Activated naive CD8-positive, alpha-beta T cell treated with anti-CD3 and anti-CD28 coated beads for 36 hours (primary cell): Measurements from ENCODE around the gene DISP3. TPM values are rescaled to one million over a fixed set of nuclear protein-coding genes. Genes with fewer than 3 reads are reported as not detected.

Experiments used
- DNase-seq: peaks from one replicate; pipeline ENCODE4 v3.0.0; 2021
- H3K27ac Mint-ChIP-seq: one replicate; pipeline ENCODE4 v1.8.0; 2022; ENCODE audit warnings: mild to moderate bottlenecking, moderate library complexity, mixed read lengths
- H3K27me3 Mint-ChIP-seq: one replicate; pipeline ENCODE4 v1.8.0; 2022; ENCODE audit warnings: mild to moderate bottlenecking, mixed read lengths
- H3K36me3 Mint-ChIP-seq: one replicate; pipeline ENCODE4 v1.8.0; 2021; ENCODE audit warnings: mild to moderate bottlenecking, mixed read lengths
- H3K4me1 Mint-ChIP-seq: one replicate; pipeline ENCODE4 v1.8.0; 2021; ENCODE audit warnings: mixed read lengths
- H3K4me3 Mint-ChIP-seq: one replicate; pipeline ENCODE4 v1.8.0; 2022; ENCODE audit warnings: mild to moderate bottlenecking, moderate library complexity, mixed read lengths
- H3K9me3 Mint-ChIP-seq: one replicate; pipeline ENCODE4 v1.8.0; 2022; ENCODE audit warnings: mixed read lengths
- total RNA-seq, 2 experiments: library from RNA; stranded (reverse); gene quantifications; one replicate each; pipeline ENCODE4 v1.2.3, GENCODE V29; 2021

DISP3 gene
- total RNA-seq, 2 experiments from 2014 or later = 0.20 to 0.58 TPM

DNA sequence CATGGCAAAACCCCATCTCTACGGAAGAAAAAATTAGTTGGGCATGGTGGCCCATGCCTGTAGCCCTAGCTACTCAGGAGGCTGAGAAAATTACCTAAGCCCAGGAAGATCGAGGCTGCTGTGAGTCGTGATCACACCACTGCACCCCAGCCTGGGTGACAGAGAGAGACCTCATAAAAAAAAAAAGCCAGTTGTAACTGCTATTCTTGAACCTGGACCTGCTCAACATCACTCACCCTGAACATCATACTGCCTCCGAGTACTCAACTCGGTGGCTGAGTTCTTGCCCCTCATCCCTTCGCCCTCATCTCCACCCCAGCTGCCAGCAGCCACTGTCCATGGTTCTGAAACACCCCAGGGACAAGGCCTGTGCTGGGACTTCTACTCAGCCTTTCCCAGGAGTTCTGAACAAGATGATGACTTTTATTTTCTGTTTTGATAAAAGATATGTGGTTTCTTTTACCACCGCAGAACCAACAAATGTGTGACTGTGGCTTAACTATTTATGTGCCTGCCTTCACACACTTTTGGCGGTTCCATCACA is 5.4 kb upstream of the DISP3 start:
- Mint-ChIP-seq H3K4me1 (no peaks in the 10 kb centered on the region), H3K27ac (no peak overlapping the region), H3K9me3 (no peaks in the 10 kb centered on the region), H3K4me3 (no peak overlapping the region), H3K27me3 (peaks cover 27% of the 10 kb centered on the region), H3K36me3 (no peaks in the 10 kb centered on the region)
- peak; percentile 19 for DNase-seq

DNA sequence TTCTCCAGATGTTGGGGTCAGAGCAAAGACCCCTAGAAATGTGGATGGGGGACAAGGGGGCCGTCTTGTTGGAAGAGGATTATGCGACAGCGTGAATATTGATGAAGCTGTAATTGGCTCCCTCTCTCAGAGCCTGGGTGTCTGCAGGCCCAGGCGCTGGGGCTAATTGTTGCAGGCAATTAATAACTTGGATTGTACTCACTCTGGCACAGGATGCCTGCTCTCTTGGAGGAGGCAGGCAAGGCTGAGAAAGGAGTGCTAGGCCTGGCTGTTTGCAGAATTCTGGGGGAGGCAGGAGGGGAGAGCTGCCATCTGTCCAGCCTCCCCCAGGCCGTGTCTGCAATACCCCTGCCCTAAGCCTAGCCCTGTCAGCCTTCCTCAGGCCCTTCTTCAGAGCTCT is 4.1 kb upstream of the DISP3 start:
- no peak overlapping the region for H3K4me3 Mint-ChIP-seq
- no peaks in the 10 kb centered on the region for H3K36me3 Mint-ChIP-seq
- peaks cover 2% of the 10 kb centered on the region for H3K4me1 Mint-ChIP-seq
- peaks cover 22% of the 10 kb centered on the region for H3K27me3 Mint-ChIP-seq
- no peak overlapping the region for H3K27ac Mint-ChIP-seq
- H3K9me3 Mint-ChIP-seq = no peaks in the 10 kb centered on the region
- DNase-seq = no peak

DNA sequence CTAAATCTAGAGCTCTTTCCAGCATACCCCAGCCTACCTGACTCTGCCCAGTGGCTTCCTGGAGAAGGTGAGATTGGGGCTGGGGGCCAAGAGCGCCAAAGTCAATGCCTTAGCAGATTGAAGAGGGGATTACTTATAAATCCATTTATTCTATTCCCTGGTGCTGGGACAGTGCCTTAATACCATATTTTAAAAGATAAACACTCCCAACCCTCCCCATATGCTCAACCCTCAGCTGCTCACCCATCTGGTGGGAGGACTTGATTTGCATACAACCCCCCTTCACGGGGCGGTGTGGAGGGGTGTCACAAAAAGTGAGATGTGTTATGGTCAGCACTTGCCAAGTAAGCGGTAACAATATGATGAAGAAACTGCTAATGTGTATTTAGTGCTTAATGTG is 3.2 kb upstream of the DISP3 start:
- Mint-ChIP-seq H3K9me3 (no peaks in the 10 kb centered on the region), H3K27ac (no peak overlapping the region), H3K27me3 (peaks cover 32% of the 10 kb centered on the region), H3K4me3 (no peak overlapping the region), H3K36me3 (no peaks in the 10 kb centered on the region), H3K4me1 (peaks cover 6% of the 10 kb centered on the region)
- no peak for DNase-seq

DNA sequence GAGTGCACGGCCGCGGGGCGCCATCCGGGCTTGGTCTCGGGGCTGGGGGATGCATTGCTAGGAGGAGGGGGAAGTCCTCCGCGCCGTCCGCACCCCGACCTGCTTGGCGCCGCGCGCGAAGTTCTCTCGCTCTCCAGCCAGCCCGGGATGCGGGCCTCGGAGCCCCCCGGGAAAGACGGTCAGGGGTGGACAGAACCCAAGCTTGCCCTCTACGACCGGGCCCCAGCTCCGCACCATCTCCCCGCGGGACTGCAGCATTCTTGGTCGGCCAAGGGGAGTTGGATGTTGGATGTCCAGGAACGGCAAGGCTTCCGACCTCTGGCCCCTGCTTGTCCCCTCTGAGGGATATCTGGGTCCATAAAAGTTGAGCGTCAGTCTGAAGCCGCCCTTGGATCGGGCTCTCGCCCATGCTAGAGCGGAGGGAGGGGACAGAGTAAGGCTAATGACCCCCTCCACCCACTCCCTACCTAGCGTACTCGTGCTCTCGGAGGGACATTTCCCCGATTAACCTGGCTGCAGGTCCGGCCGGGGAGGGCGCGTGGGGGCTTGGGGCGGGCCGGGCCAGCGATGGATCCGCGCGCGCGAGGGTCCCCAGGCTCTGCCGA is 522 bp downstream of the DISP3 start:
- DNase-seq = no peak
- Mint-ChIP-seq H3K27ac (no peak overlapping the region), H3K27me3 (peaks cover 53% of the 10 kb centered on the region), H3K36me3 (no peaks in the 10 kb centered on the region), H3K9me3 (no peaks in the 10 kb centered on the region), H3K4me3 (peak overlapping the region; percentile 51), H3K4me1 (peaks cover 6% of the 10 kb centered on the region)

DNA sequence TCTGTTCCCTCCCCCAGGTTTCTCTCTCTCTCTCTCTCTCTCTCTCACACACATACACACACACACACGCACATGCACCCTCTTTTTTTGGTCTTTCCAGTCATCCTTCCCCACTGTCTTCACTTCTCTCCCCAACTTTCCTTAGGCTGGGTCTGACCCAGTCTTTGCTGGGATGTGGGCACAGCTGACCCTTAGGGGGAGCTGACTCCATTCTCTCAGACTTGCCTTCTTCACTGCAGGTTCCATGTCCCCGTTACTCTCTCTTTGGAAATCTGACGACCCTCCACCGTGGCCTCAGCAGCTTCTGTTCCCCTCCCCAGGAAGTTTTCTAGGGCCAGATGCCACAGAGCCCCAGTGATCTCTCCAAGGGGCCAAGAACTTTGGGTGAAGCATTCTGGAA is 2.1 kb downstream of the DISP3 start:
- no peak for DNase-seq
- Mint-ChIP-seq H3K4me1 (peaks cover 6% of the 10 kb centered on the region), H3K4me3 (peak overlapping the region; percentile 39), H3K36me3 (no peaks in the 10 kb centered on the region), H3K27ac (no peak overlapping the region), H3K27me3 (peaks cover 54% of the 10 kb centered on the region), H3K9me3 (no peaks in the 10 kb centered on the region)

DNA sequence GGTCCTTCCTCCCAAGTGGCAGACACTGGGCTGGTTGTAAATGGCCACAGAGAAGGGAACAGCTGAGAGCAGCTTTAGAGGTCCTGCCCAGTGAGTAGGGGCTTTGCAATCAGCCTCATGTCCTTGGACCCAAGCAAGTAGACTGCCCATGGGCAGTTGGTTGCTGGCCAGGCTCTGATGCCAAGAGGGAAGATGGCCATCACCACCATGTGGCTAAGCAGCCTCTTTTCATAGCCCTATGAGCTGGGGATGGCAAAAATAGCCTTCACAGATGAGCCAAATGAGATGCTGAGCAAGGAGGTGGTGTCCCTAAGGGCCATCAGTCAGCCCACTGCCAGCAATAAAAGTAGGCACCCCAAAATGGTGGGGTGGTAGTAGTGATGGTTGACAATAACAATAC is 3.2 kb downstream of the DISP3 start:
- Mint-ChIP-seq H3K4me3 (no peak overlapping the region), H3K27ac (no peak overlapping the region), H3K27me3 (peaks cover 56% of the 10 kb centered on the region), H3K9me3 (no peaks in the 10 kb centered on the region), H3K36me3 (no peaks in the 10 kb centered on the region), H3K4me1 (peaks cover 6% of the 10 kb centered on the region)
- DNase-seq = no peak

DNA sequence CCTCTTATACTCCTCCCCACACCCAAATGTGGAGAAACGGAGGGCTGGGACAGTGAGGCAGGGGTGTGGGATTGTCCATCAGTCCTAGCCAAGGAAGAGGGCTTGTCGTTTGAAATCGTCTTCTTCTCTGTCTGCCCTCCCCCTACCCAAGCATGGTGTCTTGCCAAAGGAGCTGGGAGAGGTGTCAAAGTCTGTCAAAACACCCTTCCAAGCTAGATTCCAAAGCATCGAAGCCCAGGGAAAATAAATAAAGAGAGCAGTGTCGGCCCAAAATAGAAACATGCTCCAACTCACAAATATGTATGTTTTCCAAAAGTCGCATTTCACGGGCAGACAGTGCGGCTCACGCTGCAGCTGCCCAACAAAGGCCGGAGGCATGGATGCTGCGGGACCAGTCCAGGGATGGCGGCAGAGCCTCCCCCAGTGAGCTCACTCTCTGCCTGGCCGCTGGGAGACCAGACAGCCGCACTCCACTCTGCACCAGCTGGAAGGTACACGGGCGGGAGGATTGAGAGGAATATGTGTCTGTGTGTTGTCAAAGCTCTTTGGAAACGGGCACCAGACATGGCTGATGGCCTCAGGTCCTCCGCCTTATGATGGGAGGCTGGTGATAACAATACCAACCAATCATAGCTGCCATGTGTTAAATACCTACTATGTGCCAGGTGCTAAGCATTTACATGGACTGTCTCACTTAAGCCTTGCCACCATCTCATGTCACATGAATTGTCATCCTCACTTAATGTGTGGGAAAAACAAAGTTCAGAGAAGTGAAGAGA is 3.9 kb downstream of the DISP3 start:
- DNase-seq = no peak
- Mint-ChIP-seq H3K36me3 (no peaks in the 10 kb centered on the region), H3K27ac (no peak overlapping the region), H3K9me3 (no peaks in the 10 kb centered on the region), H3K4me3 (no peak overlapping the region), H3K4me1 (peaks cover 6% of the 10 kb centered on the region), H3K27me3 (peaks cover 55% of the 10 kb centered on the region)

DNA sequence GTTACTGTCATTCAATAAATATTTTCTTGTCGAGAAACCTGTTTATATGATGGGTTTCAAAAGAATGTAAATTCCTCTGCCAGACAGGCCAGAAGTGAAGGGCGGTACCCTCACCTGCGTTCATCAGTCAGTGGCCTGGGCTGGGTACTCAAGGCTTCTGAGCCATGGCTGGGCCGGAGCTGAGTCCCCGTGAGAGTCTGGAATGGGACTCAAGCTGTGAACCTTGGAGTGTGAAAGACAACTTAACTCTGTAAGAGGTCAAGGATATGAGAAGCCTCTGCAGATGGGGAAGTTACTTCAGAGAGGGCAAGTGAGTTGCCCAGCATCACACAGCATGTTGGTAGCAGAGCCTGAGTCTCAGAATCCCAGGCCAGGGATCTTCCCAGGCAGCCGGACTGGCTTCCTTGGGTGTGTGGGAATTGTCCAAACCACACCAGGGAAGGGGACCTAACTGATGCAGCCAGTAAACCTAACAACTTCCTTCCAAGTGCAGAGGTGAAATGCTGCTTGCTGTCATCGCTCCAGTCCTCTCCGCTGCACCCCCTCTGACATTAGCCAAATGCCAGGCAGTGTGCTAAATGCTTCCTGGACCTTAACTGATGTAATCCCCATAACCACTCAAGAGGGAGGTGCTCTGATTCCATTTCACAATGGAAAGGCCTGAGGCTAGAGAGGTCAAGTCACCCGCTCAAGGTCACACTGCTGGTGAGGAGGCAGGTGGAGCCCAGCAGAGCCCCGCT is 4.8 kb downstream of the DISP3 start:
- H3K4me3 Mint-ChIP-seq = no peak overlapping the region
- peaks cover 6% of the 10 kb centered on the region for H3K4me1 Mint-ChIP-seq
- H3K36me3 Mint-ChIP-seq = no peaks in the 10 kb centered on the region
- peaks cover 52% of the 10 kb centered on the region for H3K27me3 Mint-ChIP-seq
- no peaks in the 10 kb centered on the region for H3K9me3 Mint-ChIP-seq
- H3K27ac Mint-ChIP-seq = no peak overlapping the region
- DNase-seq = no peak

DNA sequence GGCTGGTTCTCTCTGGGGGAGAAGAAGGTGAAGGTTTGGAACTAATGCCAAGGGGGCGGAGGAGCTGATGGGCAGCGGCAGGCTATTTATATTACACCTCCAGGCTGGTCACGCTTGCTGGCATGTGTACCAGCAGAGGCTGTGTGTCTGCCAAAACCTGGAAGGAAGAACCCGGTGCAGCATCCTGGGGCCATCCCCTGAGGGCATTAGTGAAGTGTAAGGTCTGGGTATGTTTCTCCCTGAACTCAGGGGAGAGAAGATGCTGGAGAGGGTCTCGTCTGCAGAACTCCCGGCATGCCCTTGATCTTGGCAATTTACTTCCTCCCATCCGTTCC is 5.3 kb downstream of the DISP3 start:
- DNase-seq = no peak
- Mint-ChIP-seq H3K9me3 (no peaks in the 10 kb centered on the region), H3K27ac (no peak overlapping the region), H3K27me3 (peaks cover 52% of the 10 kb centered on the region), H3K4me1 (peaks cover 6% of the 10 kb centered on the region), H3K4me3 (no peak overlapping the region), H3K36me3 (no peaks in the 10 kb centered on the region)

DNA sequence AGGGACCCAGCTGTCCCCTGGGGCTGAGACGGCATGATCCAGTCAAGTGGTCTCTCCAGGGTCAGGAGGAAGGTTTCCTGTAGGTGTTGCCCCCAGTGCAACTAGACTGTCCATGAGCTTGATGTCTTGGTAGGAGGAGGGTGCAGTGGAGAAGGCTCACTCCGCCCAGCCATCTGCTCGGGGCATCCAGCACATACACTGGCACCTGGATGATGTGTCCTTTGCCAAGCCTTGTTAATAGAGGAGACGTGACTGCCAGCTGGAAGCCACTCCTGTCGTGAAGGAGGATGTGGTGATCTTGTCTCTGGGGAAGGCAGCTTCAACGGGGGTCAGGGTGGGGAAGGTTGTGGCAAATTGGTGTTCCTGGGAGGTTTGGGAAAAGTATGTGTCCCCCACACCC is 6.2 kb downstream of the DISP3 start:
- Mint-ChIP-seq H3K27me3 (peaks cover 44% of the 10 kb centered on the region), H3K4me3 (no peak overlapping the region), H3K27ac (no peak overlapping the region), H3K36me3 (no peaks in the 10 kb centered on the region), H3K9me3 (no peaks in the 10 kb centered on the region), H3K4me1 (peaks cover 2% of the 10 kb centered on the region)
- DNase-seq = no peak

DNA sequence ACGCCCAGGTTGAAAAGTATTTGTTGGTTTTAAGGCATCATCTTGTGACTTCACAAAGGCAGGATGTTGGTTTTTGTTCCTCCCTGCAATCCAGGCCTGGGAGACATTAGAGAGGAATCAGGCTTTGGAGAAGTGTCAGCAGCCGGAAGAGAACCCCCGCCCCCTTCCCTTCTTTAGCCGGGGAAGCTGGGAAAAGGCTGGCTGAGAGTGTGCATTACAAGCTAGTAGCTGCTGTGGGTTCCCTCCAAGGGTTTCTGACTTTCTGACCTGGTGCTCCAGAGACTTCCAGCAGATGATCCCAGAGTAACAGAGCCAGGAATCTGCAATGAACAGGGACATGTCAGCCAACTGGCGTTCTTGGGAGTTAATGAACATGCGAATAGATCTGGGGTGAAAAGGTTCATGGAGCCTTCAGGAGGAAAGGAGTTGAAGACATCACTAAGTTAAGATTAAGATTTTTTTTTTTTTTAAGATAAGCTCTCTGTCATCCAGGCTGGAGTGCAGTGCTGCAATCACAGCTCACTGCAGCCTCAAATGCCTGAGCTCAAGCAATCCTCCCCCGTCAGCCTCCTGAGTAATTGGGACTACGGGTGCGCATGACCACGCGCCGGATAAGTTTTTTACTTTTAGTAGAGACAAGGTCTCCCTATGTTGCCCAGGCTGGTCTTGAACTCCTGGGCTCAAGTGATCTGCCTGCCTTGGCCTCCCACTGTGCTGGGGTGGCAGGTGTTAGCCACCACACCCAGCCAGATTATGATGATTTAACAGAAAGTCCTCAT is 7.5 kb downstream of the DISP3 start:
- peaks cover 32% of the 10 kb centered on the region for H3K27me3 Mint-ChIP-seq
- no peak overlapping the region for H3K4me3 Mint-ChIP-seq
- no peaks in the 10 kb centered on the region for H3K9me3 Mint-ChIP-seq

DNA sequence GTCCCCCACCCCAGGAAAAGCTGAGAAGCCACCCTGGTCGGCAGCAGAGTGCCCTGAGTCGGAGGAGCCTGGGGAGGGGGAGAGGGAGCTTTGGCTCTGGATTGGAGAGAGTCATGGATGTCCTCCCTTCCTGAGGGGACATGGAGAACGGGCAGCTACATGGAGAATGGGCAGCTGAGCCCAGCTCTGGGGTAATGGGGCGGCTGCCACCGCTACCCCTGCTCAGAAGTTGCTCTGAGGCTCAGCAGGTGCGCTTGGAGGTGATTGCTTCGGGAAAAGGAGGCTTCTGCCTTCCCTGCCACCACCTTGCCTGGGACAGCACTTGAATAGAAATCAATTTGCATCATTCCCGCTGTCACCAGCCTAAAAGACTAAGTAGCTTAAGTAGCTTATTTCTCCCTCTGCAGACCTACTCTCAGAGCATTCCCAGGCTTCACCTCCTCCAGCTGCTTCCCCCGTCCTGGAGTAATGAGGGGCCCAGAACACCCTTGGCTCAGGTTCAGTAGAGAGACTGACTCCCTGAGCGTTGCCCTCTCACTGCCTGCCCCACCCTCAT is 8.3 kb downstream of the DISP3 start:
- Mint-ChIP-seq H3K36me3 (no peaks in the 10 kb centered on the region), H3K4me3 (no peak overlapping the region), H3K27ac (no peak overlapping the region), H3K4me1 (no peaks in the 10 kb centered on the region), H3K9me3 (no peaks in the 10 kb centered on the region), H3K27me3 (peaks cover 25% of the 10 kb centered on the region)
- no peak for DNase-seq

More for the DNA sequence above, 7.5 kb downstream of the DISP3 start:
- no peaks in the 10 kb centered on the region for H3K36me3 Mint-ChIP-seq
- no peak overlapping the region for H3K27ac Mint-ChIP-seq
- H3K4me1 Mint-ChIP-seq = no peaks in the 10 kb centered on the region
- no peak for DNase-seq

DNA sequence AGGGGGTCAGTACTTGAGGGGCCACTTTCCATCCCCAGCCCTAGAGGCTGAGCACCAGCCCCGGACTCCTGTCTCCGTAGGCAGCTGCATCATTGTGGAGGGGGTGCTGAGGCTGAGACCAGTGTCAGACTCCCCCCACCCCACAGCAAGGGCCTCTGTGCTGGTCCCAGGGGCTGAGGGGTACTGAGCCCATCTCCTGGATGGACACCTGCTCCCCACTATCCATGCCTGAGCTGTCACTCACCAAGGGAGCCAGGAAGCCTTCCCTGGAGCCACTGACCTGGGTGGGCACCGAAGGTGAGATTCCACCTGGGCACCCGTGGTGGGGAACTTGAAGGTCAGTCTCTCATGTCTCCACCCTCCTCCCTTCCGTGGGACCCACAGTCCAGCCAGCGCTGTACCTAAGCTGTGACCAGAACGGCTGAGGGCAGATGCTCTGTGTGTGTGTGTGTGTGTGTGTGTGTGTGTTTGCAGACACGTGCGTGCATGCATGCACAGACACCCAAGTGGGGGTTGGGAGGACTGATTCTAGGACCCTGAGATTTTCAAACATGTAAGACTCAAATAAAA is 9.3 kb downstream of the DISP3 start:
- Mint-ChIP-seq H3K4me3 (no peak overlapping the region), H3K27me3 (peaks cover 21% of the 10 kb centered on the region), H3K9me3 (no peaks in the 10 kb centered on the region), H3K4me1 (no peaks in the 10 kb centered on the region), H3K27ac (no peak overlapping the region), H3K36me3 (no peaks in the 10 kb centered on the region)
- no peak for DNase-seq

DNA sequence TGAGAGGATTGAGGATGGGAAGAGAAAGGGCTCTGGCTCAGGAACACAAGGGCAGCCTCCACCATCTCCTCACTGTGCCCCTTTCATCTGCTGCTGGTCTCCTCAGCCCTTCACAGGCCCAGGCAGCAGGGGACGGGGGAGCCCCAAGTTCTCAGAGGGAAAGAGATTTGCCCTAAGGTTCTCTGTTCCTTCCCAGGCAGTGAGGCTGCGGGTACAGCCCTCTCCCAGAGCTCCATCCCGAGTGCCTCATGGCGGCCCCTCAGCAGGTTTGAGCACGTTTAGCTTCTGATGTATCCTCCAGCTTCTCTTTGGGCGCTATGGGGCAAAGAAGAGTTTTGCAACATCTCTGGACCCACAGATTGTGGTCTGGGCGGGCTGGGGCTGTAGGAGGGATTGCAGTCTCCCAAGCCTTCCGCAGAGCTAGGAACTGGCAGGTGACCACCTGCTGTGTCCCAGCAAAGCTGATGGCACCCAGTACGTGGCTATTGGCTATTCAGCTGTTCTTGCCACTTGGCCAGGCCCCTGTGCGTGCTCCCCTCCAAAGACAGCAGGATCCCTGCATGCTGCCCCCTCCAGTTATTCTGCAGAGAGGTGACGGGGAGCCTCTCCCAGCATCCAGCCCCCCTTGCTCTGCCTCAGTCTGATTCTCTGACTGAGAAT is 10.1 kb downstream of the DISP3 start:
- Mint-ChIP-seq H3K27me3 (peaks cover 19% of the 10 kb centered on the region), H3K4me1 (no peaks in the 10 kb centered on the region)

More for the DNA sequence above, 10.1 kb downstream of the DISP3 start:
- H3K9me3 Mint-ChIP-seq = no peaks in the 10 kb centered on the region
- H3K36me3 Mint-ChIP-seq = no peaks in the 10 kb centered on the region
- no peak for DNase-seq
- no peak overlapping the region for H3K27ac Mint-ChIP-seq
- H3K4me3 Mint-ChIP-seq = no peak overlapping the region
